GM12878 (cell line): ENCODE data around the gene OPRM1.

Experiments
- CBX5 ChIP-seq: sonication (generic); IDR thresholded peaks from 2 replicates; pipeline ENCODE4 v1.6.1; 2016; ENCODE audit warnings: low read depth, moderate library complexity, mild to moderate bottlenecking, inconsistent platforms
- CREB1 ChIP-seq: IDR thresholded peaks from 2 replicates; pipeline ENCODE4 v1.6.1; 2012; ENCODE audit warnings: low read depth, mild to moderate bottlenecking, inconsistent platforms
- EZH2 ChIP-seq: IDR thresholded peaks from 2 replicates; pipeline ENCODE4 v1.6.1; 2012; ENCODE audit warnings: low read depth, mild to moderate bottlenecking, control low read depth, inconsistent platforms, low read length, borderline replicate concordance; ENCODE audit not compliant: control insufficient read depth
- RAD51 ChIP-seq: fragments of 450-650 bp; IDR thresholded peaks from 2 replicates; pipeline ENCODE4 v1.6.1; 2016; ENCODE audit warnings: moderate library complexity, mild to moderate bottlenecking, inconsistent platforms
- TF ChIP-seq, protein P1 (sequence below), 3 experiments: IDR thresholded peaks in 2 of 3; conservative IDR thresholded peaks in 1 of 3; 2 replicates each; pipeline ENCODE4 v1.5.1; 2011; ENCODE audit warnings: low read depth in 3 of 3, low read length in 3 of 3, mild to moderate bottlenecking in 3 of 3, control low read depth in 2 of 3, moderate library complexity in 2 of 3, inconsistent platforms in 1 of 3, mixed read lengths in 1 of 3; ENCODE audit not compliant: control insufficient read depth in 2 of 3, insufficient read depth in 1 of 3; ENCODE audit errors: extremely low read depth in 1 of 3

DNA sequence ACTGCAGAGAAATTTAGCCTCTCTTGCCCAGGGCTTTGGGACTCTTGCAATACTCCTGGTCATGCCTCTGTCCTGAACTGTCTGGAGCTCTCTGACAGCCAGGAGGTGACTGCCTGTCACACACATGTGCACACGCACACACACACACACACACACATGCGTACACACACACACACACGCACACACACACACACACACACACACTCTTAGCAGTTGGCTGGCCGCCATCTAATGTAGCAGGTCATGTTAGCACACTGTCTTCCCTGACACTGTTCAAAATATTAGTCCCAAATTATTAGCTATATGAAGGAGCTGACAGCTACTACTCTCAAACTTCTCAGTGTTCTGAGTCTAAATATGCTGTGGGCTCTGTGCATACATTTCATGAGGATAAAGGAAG lies 256.7 kb downstream of the OPRM1 start:
- TF ChIP-seq RAD51: no peak
- TF ChIP-seq, protein P1, sequence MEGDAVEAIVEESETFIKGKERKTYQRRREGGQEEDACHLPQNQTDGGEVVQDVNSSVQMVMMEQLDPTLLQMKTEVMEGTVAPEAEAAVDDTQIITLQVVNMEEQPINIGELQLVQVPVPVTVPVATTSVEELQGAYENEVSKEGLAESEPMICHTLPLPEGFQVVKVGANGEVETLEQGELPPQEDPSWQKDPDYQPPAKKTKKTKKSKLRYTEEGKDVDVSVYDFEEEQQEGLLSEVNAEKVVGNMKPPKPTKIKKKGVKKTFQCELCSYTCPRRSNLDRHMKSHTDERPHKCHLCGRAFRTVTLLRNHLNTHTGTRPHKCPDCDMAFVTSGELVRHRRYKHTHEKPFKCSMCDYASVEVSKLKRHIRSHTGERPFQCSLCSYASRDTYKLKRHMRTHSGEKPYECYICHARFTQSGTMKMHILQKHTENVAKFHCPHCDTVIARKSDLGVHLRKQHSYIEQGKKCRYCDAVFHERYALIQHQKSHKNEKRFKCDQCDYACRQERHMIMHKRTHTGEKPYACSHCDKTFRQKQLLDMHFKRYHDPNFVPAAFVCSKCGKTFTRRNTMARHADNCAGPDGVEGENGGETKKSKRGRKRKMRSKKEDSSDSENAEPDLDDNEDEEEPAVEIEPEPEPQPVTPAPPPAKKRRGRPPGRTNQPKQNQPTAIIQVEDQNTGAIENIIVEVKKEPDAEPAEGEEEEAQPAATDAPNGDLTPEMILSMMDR (IDR thresholded peaks at IDR 0.05 in 2 of 3, conservative IDR thresholded peaks at IDR 0.05 in 1 of 3; ENCODE audit: control insufficient read depth in 2 of 3, extremely low read depth in 1 of 3, insufficient read depth in 1 of 3, low read depth in 3 of 3, low read length in 3 of 3): no peak
- no peak for TF ChIP-seq CBX5
- TF ChIP-seq EZH2: no peak
- TF ChIP-seq CREB1: no peak
